Neural crest cell (in vitro differentiated cells): ENCODE measurements around the gene ELP4. TPM values are rescaled to one million over a fixed set of nuclear protein-coding genes. Genes with fewer than 3 reads are reported as not detected.
"Not testable (repeated sequence)": the region's sequence is repeated elsewhere in the genome, so short reads cannot be mapped to it uniquely, and the experiment has no call there.

ENCODE experiments used
- DNase-seq: peaks from one replicate; pipeline ENCODE4 v3.0.0; 2021; ENCODE audit warnings: low read depth, mixed read lengths, low spot score
- H3K27ac Mint-ChIP-seq: one replicate; pipeline ENCODE4 v1.8.0; 2021; ENCODE audit warnings: mild to moderate bottlenecking, mixed read lengths; ENCODE audit not compliant: unreplicated experiment
- H3K27me3 Mint-ChIP-seq: 2 replicates; pipeline ENCODE4 v1.8.0; 2021; ENCODE audit warnings: low read depth, mild to moderate bottlenecking, mixed read lengths
- H3K36me3 Mint-ChIP-seq: 2 replicates; pipeline ENCODE4 v1.8.0; 2021; ENCODE audit warnings: low read depth, mild to moderate bottlenecking, mixed read lengths
- H3K4me1 Mint-ChIP-seq: 2 replicates; pipeline ENCODE4 v1.8.0; 2021; ENCODE audit warnings: mixed read lengths
- H3K4me3 Mint-ChIP-seq: one replicate; pipeline ENCODE4 v1.8.0; 2021; ENCODE audit warnings: mild to moderate bottlenecking, mixed read lengths
- H3K9me3 Mint-ChIP-seq: 2 replicates; pipeline ENCODE4 v1.8.0; 2021; ENCODE audit warnings: mixed read lengths
- total RNA-seq: library from RNA; stranded (reverse); gene quantifications from 2 replicates; pipeline ENCODE4 v1.2.1, GENCODE V29; 2021
- TF ChIP-seq, protein P1 (sequence below): fragments of 200-600 bp; sonication (generic); conservative IDR thresholded peaks from 2 replicates; pipeline ENCODE4 v1.5.0; 2021; ENCODE audit warnings: antibody characterized with exemption, mild to moderate bottlenecking

Gene ELP4
- total RNA-seq, 1 donor from 2014 or later = 19.9 TPM

DNA sequence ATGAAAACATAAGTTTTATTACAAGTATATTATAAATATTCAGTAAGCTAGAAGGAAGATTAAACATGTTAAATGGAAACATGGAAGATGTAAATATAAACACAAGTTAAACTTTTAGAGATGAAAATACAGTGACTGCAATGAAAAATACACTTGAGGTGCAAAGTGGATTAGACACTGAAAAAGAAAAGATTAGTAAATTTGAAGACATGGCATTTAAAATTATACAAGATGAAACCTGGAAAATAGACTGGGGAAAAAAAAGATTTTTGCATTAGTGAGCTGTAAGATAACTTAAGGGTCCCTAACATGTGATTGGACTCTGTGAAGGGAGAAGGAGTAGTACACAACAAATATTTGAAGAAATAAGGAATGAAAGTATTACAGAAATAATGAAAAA is 33.3 kb downstream of the ELP4 start:
- Mint-ChIP-seq H3K36me3 (peaks cover 41% of the 10 kb centered on the region), H3K4me3 (no peak overlapping the region), H3K27ac (no peak overlapping the region), H3K27me3 (no peaks in the 10 kb centered on the region), H3K9me3 (peaks cover 4% of the 10 kb centered on the region), H3K4me1 (no peaks in the 10 kb centered on the region)
- TF ChIP-seq, protein P1, sequence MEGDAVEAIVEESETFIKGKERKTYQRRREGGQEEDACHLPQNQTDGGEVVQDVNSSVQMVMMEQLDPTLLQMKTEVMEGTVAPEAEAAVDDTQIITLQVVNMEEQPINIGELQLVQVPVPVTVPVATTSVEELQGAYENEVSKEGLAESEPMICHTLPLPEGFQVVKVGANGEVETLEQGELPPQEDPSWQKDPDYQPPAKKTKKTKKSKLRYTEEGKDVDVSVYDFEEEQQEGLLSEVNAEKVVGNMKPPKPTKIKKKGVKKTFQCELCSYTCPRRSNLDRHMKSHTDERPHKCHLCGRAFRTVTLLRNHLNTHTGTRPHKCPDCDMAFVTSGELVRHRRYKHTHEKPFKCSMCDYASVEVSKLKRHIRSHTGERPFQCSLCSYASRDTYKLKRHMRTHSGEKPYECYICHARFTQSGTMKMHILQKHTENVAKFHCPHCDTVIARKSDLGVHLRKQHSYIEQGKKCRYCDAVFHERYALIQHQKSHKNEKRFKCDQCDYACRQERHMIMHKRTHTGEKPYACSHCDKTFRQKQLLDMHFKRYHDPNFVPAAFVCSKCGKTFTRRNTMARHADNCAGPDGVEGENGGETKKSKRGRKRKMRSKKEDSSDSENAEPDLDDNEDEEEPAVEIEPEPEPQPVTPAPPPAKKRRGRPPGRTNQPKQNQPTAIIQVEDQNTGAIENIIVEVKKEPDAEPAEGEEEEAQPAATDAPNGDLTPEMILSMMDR = no peak
- DNase-seq = no peak

DNA sequence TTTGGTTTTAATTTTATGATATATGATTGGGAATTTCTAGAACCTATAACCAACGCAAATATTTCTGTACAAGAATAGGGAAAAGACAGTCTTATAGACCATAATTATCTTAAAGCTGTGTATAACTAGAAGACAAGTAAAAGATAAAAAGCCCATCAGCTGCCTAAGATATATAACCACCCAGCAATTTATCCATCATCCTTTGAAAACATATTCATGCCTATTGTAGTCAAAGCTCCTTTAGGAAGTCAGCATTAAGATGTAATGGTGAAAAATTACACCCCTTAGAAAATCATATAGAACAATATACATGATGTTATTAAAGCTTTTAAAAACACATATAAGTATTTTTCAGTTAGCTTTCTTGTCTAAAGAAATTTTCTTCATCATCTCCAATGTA is 46.4 kb downstream of the ELP4 start:
- H3K27ac Mint-ChIP-seq = no peak overlapping the region
- TF ChIP-seq, protein P1 = no peak
- H3K36me3 Mint-ChIP-seq = peaks cover 28% of the 10 kb centered on the region
- H3K4me1 Mint-ChIP-seq = peaks cover 24% of the 10 kb centered on the region
- DNase-seq = no peak
- peaks cover 6% of the 10 kb centered on the region for H3K9me3 Mint-ChIP-seq
- H3K4me3 Mint-ChIP-seq = no peak overlapping the region
- H3K27me3 Mint-ChIP-seq = no peaks in the 10 kb centered on the region

DNA sequence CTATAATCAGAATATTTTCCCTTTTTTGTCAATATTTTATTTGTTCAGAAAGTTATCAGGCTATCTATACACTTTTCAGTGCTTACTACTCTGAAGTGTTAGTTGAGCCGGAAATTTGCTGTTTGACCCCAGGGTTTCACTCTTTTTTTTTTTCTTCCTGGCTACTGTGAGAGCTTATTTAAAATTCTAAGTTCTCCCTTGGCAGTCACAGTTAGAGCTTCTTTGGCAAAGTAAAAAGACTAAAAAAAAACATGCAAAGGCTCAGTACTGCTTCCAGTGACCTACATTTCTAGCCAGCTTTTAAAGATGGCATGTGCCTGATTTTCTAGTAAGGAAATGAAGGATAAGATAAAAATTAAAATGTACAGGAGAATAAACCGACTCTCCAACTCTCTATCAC is 48.4 kb downstream of the ELP4 start:
- Mint-ChIP-seq H3K27me3 (no peaks in the 10 kb centered on the region), H3K4me1 (peaks cover 23% of the 10 kb centered on the region), H3K4me3 (peak overlapping the region; percentile 23), H3K36me3 (peaks cover 13% of the 10 kb centered on the region), H3K9me3 (peaks cover 3% of the 10 kb centered on the region), H3K27ac (peak overlapping the region; percentile 87)
- DNase-seq = no peak
- TF ChIP-seq, protein P1 = no peak

DNA sequence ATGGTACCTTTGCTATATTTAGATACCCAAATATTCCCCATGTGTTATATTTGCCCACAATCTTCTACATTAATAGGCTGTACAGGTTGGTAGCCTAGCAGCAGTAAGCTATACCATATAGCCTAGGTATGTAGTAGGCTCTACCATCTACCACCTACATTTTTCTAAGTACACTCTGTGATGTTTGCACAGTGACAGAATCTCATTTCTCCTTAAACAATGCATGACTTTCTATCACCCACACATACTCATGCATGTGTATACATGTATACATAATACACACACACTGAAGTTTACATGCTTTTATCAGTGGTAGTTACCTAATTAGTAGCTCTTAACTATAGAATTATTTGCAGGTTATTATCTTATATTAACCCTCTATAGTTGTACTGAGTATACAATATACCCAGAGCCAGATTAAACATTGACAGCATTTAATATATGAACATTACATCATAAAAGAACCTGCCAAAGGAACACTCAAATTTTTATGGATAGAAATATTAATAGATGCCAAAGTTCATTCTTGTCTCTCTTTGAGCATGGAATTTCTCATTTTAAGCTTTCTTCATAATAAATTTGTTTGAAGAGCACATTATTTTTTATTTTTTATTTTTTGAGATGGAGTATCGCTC is 51.4 kb downstream of the ELP4 start:
- no peaks in the 10 kb centered on the region for H3K9me3 Mint-ChIP-seq
- no peak overlapping the region for H3K4me3 Mint-ChIP-seq
- H3K36me3 Mint-ChIP-seq = peaks cover 5% of the 10 kb centered on the region
- TF ChIP-seq, protein P1 = no peak
- no peaks in the 10 kb centered on the region for H3K27me3 Mint-ChIP-seq
- no peak overlapping the region for H3K27ac Mint-ChIP-seq
- no peak for DNase-seq
- peaks cover 23% of the 10 kb centered on the region for H3K4me1 Mint-ChIP-seq

DNA sequence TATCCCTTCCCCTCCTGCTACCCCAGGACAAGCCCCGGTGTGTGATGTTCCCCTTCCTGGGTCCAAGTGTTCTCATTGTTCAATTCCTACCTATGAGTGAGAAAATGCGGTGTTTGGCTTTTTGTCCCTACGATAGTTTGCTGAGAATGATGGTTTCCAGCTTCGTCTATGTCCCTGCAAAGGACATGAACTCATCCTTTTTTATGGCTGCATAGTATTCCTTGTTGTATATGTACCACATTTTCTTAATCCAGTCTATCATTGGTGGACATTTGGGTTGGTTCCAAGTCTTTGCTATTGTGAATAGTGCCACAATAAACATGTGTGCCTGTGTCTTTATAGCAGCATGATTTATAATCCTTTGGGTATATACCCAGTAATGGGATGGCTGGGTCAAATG is 55.0 kb downstream of the ELP4 start:
- not testable (repeated sequence) for H3K27me3 Mint-ChIP-seq, H3K4me1 Mint-ChIP-seq, H3K9me3 Mint-ChIP-seq, H3K4me3 Mint-ChIP-seq, DNase-seq
- Mint-ChIP-seq H3K27ac (peak overlapping the region; percentile 12), H3K36me3 (peaks cover 19% of the 10 kb centered on the region)

DNA sequence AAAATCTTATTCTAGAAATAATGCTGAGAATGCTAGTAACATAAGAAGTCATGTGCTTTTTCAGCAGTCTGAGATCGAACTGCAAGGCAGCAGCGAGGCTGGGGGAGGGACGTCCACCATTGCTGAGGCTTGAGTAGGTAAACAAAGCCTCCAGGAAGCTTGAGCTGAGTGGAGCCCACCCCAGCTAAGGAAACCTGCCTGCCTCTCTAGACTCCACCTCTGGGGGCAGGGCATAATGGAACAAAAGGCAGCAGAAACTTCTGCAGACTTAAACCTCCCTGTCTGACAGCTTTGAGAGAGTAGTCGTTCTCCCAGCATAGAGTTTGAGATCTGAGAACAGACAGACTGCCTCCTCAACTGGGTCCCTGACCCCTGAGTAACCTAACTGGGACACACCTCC is 64.6 kb downstream of the ELP4 start:
- Mint-ChIP-seq H3K27ac (peak overlapping the region; percentile 19), H3K9me3 (peaks cover 21% of the 10 kb centered on the region), H3K36me3 (peaks cover 53% of the 10 kb centered on the region)
- H3K27me3 Mint-ChIP-seq, H3K4me3 Mint-ChIP-seq, DNase-seq, H3K4me1 Mint-ChIP-seq: not testable (repeated sequence)

DNA sequence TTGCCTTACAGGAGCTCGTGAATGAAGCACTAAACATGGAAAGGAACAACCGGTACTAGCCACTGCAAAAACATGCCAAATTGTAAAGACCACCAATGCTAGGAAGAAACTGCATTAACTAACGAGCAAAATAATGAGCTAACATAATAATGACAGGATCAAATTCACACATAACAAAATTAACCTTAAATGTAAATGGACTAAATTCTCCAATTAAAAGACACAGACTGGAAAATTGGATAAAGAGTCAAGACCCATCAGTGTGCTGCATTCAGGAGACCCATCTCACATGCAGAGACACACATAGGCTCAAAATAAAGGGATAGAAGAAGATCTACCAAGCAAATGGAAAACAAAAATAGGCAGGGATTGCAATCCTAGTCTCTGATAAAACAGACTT is 66.2 kb downstream of the ELP4 start:
- H3K4me3 Mint-ChIP-seq, DNase-seq, H3K27me3 Mint-ChIP-seq, H3K4me1 Mint-ChIP-seq, H3K27ac Mint-ChIP-seq: not testable (repeated sequence)
- peaks cover 42% of the 10 kb centered on the region for H3K36me3 Mint-ChIP-seq
- peaks cover 18% of the 10 kb centered on the region for H3K9me3 Mint-ChIP-seq

DNA sequence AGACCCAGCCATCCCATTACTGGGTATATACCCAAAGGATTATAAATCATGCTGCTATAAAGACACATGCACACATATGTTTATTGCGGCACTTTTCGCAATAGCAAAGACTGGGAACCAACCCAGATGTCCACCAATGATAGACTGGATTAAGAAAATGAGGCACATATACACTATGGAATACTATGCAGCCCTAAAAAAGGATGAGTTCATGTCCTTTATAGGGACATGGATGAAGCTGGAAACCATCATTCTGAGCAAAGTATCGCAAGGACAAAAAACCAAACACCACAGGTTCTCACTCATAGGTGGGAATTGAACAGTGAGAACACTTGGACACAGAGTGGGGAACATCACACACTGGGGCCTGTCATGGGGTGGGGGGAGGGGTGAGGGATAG is 69.8 kb downstream of the ELP4 start:
- not testable (repeated sequence) for DNase-seq, H3K27me3 Mint-ChIP-seq, H3K4me3 Mint-ChIP-seq, H3K27ac Mint-ChIP-seq, H3K4me1 Mint-ChIP-seq
- peaks cover 12% of the 10 kb centered on the region for H3K9me3 Mint-ChIP-seq
- peaks cover 30% of the 10 kb centered on the region for H3K36me3 Mint-ChIP-seq
